ELF-1 (cell line): ENCODE data around the gene GMDS.

Source experiments
- DNase-seq: peaks from one replicate; pipeline ENCODE4 v3.0.0-alpha.2; 2016; ENCODE audit warnings: low read depth, low spot score

Gene GMDS

GRCh38 chr6:2133716-2134310 lies 111.6 kb downstream of the GMDS start:
- DNase-seq = no peak

GRCh38 chr6:2132916-2133315 lies 112.5 kb downstream of the GMDS start:
- DNase-seq = no peak

- DNase-seq = no peak
Observed at GRCh38 chr6:2132416-2132815, 113.0 kb downstream of the GMDS start.

GRCh38 chr6:2129182-2129621 lies 116.2 kb downstream of the GMDS start:
- DNase-seq = no peak

- DNase-seq = no peak
Observed at GRCh38 chr6:2127484-2127911, 117.9 kb downstream of the GMDS start.

- no peak for DNase-seq
Observed at GRCh38 chr6:2126351-2126750, 119.1 kb downstream of the GMDS start.

- no peak for DNase-seq
Observed at GRCh38 chr6:2125158-2125557, 120.2 kb downstream of the GMDS start.

- no peak for DNase-seq
Observed at GRCh38 chr6:2124260-2124709, 121.1 kb downstream of the GMDS start.

GRCh38 chr6:2120912-2121311 lies 124.5 kb downstream of the GMDS start:
- DNase-seq = no peak

GRCh38 chr6:2119275-2119674 lies 126.1 kb downstream of the GMDS start:
- no peak for DNase-seq

- no peak for DNase-seq
Observed at GRCh38 chr6:2118136-2118535, 127.3 kb downstream of the GMDS start.

- no peak for DNase-seq
Observed at GRCh38 chr6:2117447-2117846, 128.0 kb downstream of the GMDS start.

GRCh38 chr6:2116496-2116895 lies 128.9 kb downstream of the GMDS start:
- no peak for DNase-seq

- no peak for DNase-seq
Observed at GRCh38 chr6:2114100-2114499, 131.3 kb downstream of the GMDS start.

GRCh38 chr6:2111162-2111677 lies 134.2 kb downstream of the GMDS start:
- no peak for DNase-seq

- no peak for DNase-seq
Observed at GRCh38 chr6:2110504-2110903, 134.9 kb downstream of the GMDS start.

GRCh38 chr6:2109796-2110195 lies 135.6 kb downstream of the GMDS start:
- no peak for DNase-seq

- DNase-seq = no peak
Observed at GRCh38 chr6:2108700-2109306, 136.6 kb downstream of the GMDS start.

GRCh38 chr6:2104524-2104880 lies 140.9 kb downstream of the GMDS start:
- no peak for DNase-seq

- peak; percentile 17 for DNase-seq
Observed at GRCh38 chr6:2103765-2104523, 141.5 kb downstream of the GMDS start.

GRCh38 chr6:2102966-2103365 lies 142.4 kb downstream of the GMDS start:
- no peak for DNase-seq

GRCh38 chr6:2102316-2102883 lies 143.0 kb downstream of the GMDS start:
- DNase-seq = no peak
